ENCODE data around the gene CYTH2. TPM values are rescaled to one million over a fixed set of nuclear protein-coding genes. Genes with fewer than 3 reads are reported as not detected.

The CYTH2 gene
- total RNA-seq, 1 experiment from 2014 or later = 103 TPM

DNA sequence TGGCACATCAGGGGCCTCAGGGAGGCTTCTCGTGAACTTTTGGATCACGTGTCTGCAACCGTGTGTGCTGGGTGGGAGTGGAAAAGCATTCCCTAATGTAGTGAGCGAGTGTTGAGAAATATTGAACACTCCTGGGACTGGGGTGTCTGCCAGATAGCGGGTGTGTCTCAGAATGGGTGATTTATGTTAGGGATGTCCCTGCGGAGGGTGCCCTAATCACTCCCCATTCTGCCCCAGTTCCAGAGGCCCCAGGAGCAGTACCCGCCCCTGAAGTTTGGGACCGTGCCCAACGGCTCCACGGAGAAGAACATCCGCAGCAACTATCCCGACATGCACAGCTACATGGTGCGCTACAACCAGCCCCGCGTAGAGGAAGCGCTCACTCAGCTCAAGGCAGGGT lies 47.6 kb upstream of the CYTH2 start:
- Mint-ChIP-seq H3K36me3 (ENCODE audit: insufficient read depth in 1 of 3, low read depth in 3 of 3) (peaks cover 0 to 19% (median 14%) of the 10 kb centered on the region in 3 experiments; a peak in 5 of 7 replicates), H3K27ac (no peak overlapping the region), H3K4me1 (peaks cover 15 to 22% of the 10 kb centered on the region in 2 experiments), H3K27me3 (ENCODE audit: low read depth) (no peaks in the 10 kb centered on the region), H3K4me3 (no peak overlapping the region), H3K9me3 (no peaks in the 10 kb centered on the region)
- Histone ChIP-seq H2BK5ac (ENCODE audit: insufficient read length, low read length) (no peak overlapping the region), H3K27ac (ENCODE audit: insufficient read length, low read depth, low read length) (no peak overlapping the region), H3K56ac (ENCODE audit: insufficient read length, low read depth, low read length) (no peak overlapping the region), H2BK15ac (ENCODE audit: low read depth, low read length) (no peak overlapping the region), H4K8ac (replicated peaks; ENCODE audit: insufficient read length, low read depth, low read length) (no peak overlapping the region), H3K4me1 (ENCODE audit: insufficient read depth, low read length) (no peaks in the 10 kb centered on the region), H3K18ac (ENCODE audit: insufficient read length, low read depth, low read length) (no peak overlapping the region), H3K23me2 (ENCODE audit: insufficient read length, low read depth, low read length, poor library complexity, severe bottlenecking) (no peaks in the 10 kb centered on the region), H3K9ac (ENCODE audit: extremely low read depth, insufficient read length, low read length) (no peak overlapping the region), H2BK120ac (ENCODE audit: low read depth, low read length, poor library complexity, severe bottlenecking) (no peak overlapping the region), H3K79me1 (ENCODE audit: insufficient read depth, low read depth, low read length, poor library complexity, severe bottlenecking) (no peaks in the 10 kb centered on the region), H3K14ac (ENCODE audit: insufficient read depth, low read length) (no peak overlapping the region), H4K20me1 (ENCODE audit: control insufficient read depth, insufficient read depth, insufficient read length) (peaks cover 3% of the 10 kb centered on the region), H3K4me2 (ENCODE audit: insufficient read depth, insufficient read length, low read length) (no peak overlapping the region), H2BK12ac (ENCODE audit: insufficient read length, low read depth, low read length) (no peak overlapping the region), H3K23ac (ENCODE audit: insufficient read length, low read depth, low read length) (no peak overlapping the region), H3K4ac (ENCODE audit: low read depth, low read length) (no peak overlapping the region), H2BK20ac (ENCODE audit: low read depth, low read length, poor library complexity, severe bottlenecking) (no peak overlapping the region), H3K79me2 (ENCODE audit: insufficient read depth, low read length) (no peaks in the 10 kb centered on the region), H3K27me3 (ENCODE audit: insufficient read depth, low read length) (no peaks in the 10 kb centered on the region), H3K9me3 (ENCODE audit: control insufficient read depth, low read depth, low read length) (no peaks in the 10 kb centered on the region), H2AK5ac (ENCODE audit: insufficient read length, low read length) (no peak overlapping the region), H3T11ph (ENCODE audit: low read length) (no peak overlapping the region), H4K91ac (ENCODE audit: insufficient read length, low read depth, low read length) (no peak overlapping the region), H4K5ac (ENCODE audit: insufficient read length, low read depth, low read length) (no peak overlapping the region), H2AFZ (ENCODE audit: low read length) (no peak overlapping the region)
- no peak for DNase-seq
- WGBS (ENCODE audit: extremely low coverage, insufficient read length, low lambda C conversion rate) = no CpG with 5 or more reads among the region's 16 CpGs
- TF ChIP-seq, protein P1, sequence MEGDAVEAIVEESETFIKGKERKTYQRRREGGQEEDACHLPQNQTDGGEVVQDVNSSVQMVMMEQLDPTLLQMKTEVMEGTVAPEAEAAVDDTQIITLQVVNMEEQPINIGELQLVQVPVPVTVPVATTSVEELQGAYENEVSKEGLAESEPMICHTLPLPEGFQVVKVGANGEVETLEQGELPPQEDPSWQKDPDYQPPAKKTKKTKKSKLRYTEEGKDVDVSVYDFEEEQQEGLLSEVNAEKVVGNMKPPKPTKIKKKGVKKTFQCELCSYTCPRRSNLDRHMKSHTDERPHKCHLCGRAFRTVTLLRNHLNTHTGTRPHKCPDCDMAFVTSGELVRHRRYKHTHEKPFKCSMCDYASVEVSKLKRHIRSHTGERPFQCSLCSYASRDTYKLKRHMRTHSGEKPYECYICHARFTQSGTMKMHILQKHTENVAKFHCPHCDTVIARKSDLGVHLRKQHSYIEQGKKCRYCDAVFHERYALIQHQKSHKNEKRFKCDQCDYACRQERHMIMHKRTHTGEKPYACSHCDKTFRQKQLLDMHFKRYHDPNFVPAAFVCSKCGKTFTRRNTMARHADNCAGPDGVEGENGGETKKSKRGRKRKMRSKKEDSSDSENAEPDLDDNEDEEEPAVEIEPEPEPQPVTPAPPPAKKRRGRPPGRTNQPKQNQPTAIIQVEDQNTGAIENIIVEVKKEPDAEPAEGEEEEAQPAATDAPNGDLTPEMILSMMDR (conservative IDR thresholded peaks at IDR 0.05) = no peak
